Keratinocyte (primary cell): ENCODE measurements around the gene CIROP. TPM values are rescaled to one million over a fixed set of nuclear protein-coding genes. Genes with fewer than 3 reads are reported as not detected.

Source experiments
- DNase-seq: peaks from one replicate; pipeline ENCODE4 v3.0.0-alpha.2; 2011; ENCODE audit warnings: low read depth, missing footprints, low spot score
- FAIRE-seq: peaks from 2 replicates; lab custom pipeline; 2011; peaks lifted over from hg19 to GRCh38; lab: Jason Lieb, UNC
- H2AFZ ChIP-seq: 2 replicates; pipeline ENCODE4 v1.6.0; 2012; ENCODE audit warnings: low read length, control low read depth, inconsistent platforms; ENCODE audit not compliant: control insufficient read depth
- H3K27ac ChIP-seq: 2 replicates; pipeline ENCODE4 v1.5.1; 2011; ENCODE audit warnings: low read length; ENCODE audit not compliant: control insufficient read depth, insufficient read depth
- H3K27me3 ChIP-seq: 3 replicates; pipeline ENCODE4 v1.6.0; 2011; ENCODE audit warnings: low read length; ENCODE audit not compliant: control insufficient read depth, insufficient read depth; ENCODE audit errors: extremely low read depth
- H3K36me3 ChIP-seq, 2 experiments: 2 replicates in 1 of 2; 3 replicates in 1 of 2; pipeline ENCODE4 v1.5.1; 2011; ENCODE audit warnings: low read length in 2 of 2, mild to moderate bottlenecking in 1 of 2; ENCODE audit not compliant: control insufficient read depth in 2 of 2, insufficient read depth in 2 of 2; ENCODE audit errors: extremely low read depth in 1 of 2
- H3K4me1 ChIP-seq: 3 replicates; pipeline ENCODE4 v1.5.1; 2011; ENCODE audit warnings: low read length; ENCODE audit not compliant: control insufficient read depth, insufficient read depth; ENCODE audit errors: extremely low read depth
- H3K4me2 ChIP-seq: 3 replicates; pipeline ENCODE4 v1.6.0; 2011; ENCODE audit warnings: low read depth, low read length; ENCODE audit not compliant: control insufficient read depth, insufficient read depth; ENCODE audit errors: extremely low read depth
- H3K4me3 ChIP-seq, 3 experiments: fragments of 200-600 bp in 1 of 3; sonication (generic) in 1 of 3; 2 replicates in 2 of 3; 3 replicates in 1 of 3; pipeline ENCODE4 v1.5.1; 2011 to 2016; ENCODE audit warnings: low read length in 3 of 3, mild to moderate bottlenecking in 3 of 3, control low read depth in 2 of 3, inconsistent platforms in 1 of 3, low read depth in 1 of 3, mixed read lengths in 1 of 3, mixed run types in 1 of 3, moderate library complexity in 1 of 3; ENCODE audit not compliant: control insufficient read depth in 2 of 3, insufficient read depth in 2 of 3; ENCODE audit errors: extremely low read depth in 1 of 3
- H3K79me2 ChIP-seq: 2 replicates; pipeline ENCODE4 v1.6.0; 2012; ENCODE audit warnings: low read length; ENCODE audit not compliant: control insufficient read depth, insufficient read depth
- H3K9ac ChIP-seq: 3 replicates; pipeline ENCODE4 v1.6.0; 2011; ENCODE audit warnings: low read length; ENCODE audit not compliant: control insufficient read depth, insufficient read depth; ENCODE audit errors: extremely low read depth
- H3K9me1 ChIP-seq: 3 replicates; pipeline ENCODE4 v1.6.0; 2011; ENCODE audit warnings: low read length; ENCODE audit not compliant: control insufficient read depth, insufficient read depth; ENCODE audit errors: extremely low read depth
- H3K9me3 ChIP-seq: 2 replicates; pipeline ENCODE4 v1.5.1; 2012; ENCODE audit warnings: low read depth, low read length; ENCODE audit not compliant: control insufficient read depth
- H4K20me1 ChIP-seq: 3 replicates; pipeline ENCODE4 v1.6.0; 2011; ENCODE audit warnings: low read length; ENCODE audit not compliant: control insufficient read depth, insufficient read depth; ENCODE audit errors: extremely low read depth
- CTCF ChIP-seq, 3 experiments: IDR thresholded peaks in 1 of 3; conservative IDR thresholded peaks in 1 of 3; optimal IDR thresholded peaks in 1 of 3; 2 replicates in 2 of 3; 3 replicates in 1 of 3; pipeline versions ENCODE3 to v1.5.1; 2011; ENCODE audit warnings: low read length in 3 of 3, mild to moderate bottlenecking in 3 of 3, moderate library complexity in 2 of 3, control low read depth in 1 of 3, inconsistent platforms in 1 of 3; ENCODE audit not compliant: insufficient read depth in 2 of 3; ENCODE audit errors: extremely low read depth in 1 of 3
- EZH2 ChIP-seq: IDR thresholded peaks from one replicate; pipeline ENCODE4 v1.6.1; 2012; ENCODE audit warnings: inconsistent platforms, mild to moderate bottlenecking, low read length, moderate library complexity
- dilution Hi-C: fragments of 300-500 bp; cut with MboI; formaldehyde crosslinking; loops from one replicate; pipeline ENCODE4 v1.7.0; 2020; ENCODE audit warnings: low sequenced_read_pairs; ENCODE audit not compliant: extremely low pct_ligation_motif_present
- polyA plus RNA-seq, 5 experiments: library from polyadenylated mRNA; depleted of rRNA in 3 of 5; stranded (reverse) in 3 of 5; stranded (forward) in 1 of 5; unstranded in 1 of 5; fragments of >200 nt; gene quantifications; 1 replicate in 1 of 5; 2 replicates in 3 of 5; 3 replicates in 1 of 5; pipeline versions ENCODE4 v1.2.1 to v1.2.3, GENCODE V29; 2011 to 2012; ENCODE audit warnings: missing spikeins in 2 of 5, low read depth in 1 of 5, low replicate concordance in 1 of 5

Gene CIROP
- polyA plus RNA-seq, 1 donor (not counting 4 experiments of a cell fraction or from before 2014, with no cell fraction given), result not detected

GRCh38 chr14:23113431-23114119 lies 8.8 kb upstream of the CIROP start:
- Histone ChIP-seq H3K9ac (no peak overlapping the region), H3K27ac (no peak overlapping the region), H3K4me1 (peaks cover 21% of the 10 kb centered on the region), H3K27me3 (no peaks in the 10 kb centered on the region), H2AFZ (no peak overlapping the region), H3K4me3 (no peak overlapping the region), H3K79me2 (no peaks in the 10 kb centered on the region), H3K9me3 (no peaks in the 10 kb centered on the region), H3K4me2 (no peak overlapping the region), H4K20me1 (no peaks in the 10 kb centered on the region), H3K36me3 (no peaks in the 10 kb centered on the region), H3K9me1 (no peaks in the 10 kb centered on the region)
- no peak for TF ChIP-seq EZH2
- no peak for TF ChIP-seq CTCF (optimal IDR thresholded peaks at IDR 0.05 in 1 of 3, IDR thresholded peaks at IDR 0.05 in 1 of 3, conservative IDR thresholded peaks at IDR 0.05 in 1 of 3; ENCODE audit: extremely low read depth in 1 of 3, insufficient read depth in 2 of 3, low read length in 3 of 3)
- DNase-seq (no peak), FAIRE-seq (no peak)
- dilution Hi-C loops, result no loop called here

GRCh38 chr14:23112359-23113178 lies 7.8 kb upstream of the CIROP start:
- Histone ChIP-seq H3K4me2 (no peak overlapping the region), H3K4me1 (peaks cover 21% of the 10 kb centered on the region), H3K36me3 (no peaks in the 10 kb centered on the region), H3K27me3 (no peaks in the 10 kb centered on the region), H3K9me3 (no peaks in the 10 kb centered on the region), H3K79me2 (no peaks in the 10 kb centered on the region), H3K4me3 (no peak overlapping the region), H2AFZ (no peak overlapping the region), H3K9me1 (no peaks in the 10 kb centered on the region), H3K27ac (no peak overlapping the region), H3K9ac (no peak overlapping the region), H4K20me1 (no peaks in the 10 kb centered on the region)
- TF ChIP-seq EZH2, result no peak
- no peak for TF ChIP-seq CTCF (optimal IDR thresholded peaks at IDR 0.05 in 1 of 3, IDR thresholded peaks at IDR 0.05 in 1 of 3, conservative IDR thresholded peaks at IDR 0.05 in 1 of 3; ENCODE audit: extremely low read depth in 1 of 3, insufficient read depth in 2 of 3, low read length in 3 of 3)
- FAIRE-seq (no peak), DNase-seq (no peak)
- dilution Hi-C loops, result no loop called here
